Upper lobe of left lung (tissue), 4 donors: ENCODE results near the gene MDFI.

ENCODE experiments used
- POLR2A ChIP-seq, 4 donors: fragments of 450-650 bp; IDR thresholded peaks; one replicate each; pipeline ENCODE4 v1.5.1; 2016 to 2017; ENCODE audit warnings: antibody characterized with exemption in 4 of 4, mild to moderate bottlenecking in 2 of 4
- POLR2AphosphoS5 ChIP-seq, 2 donors: sonication (generic); formaldehyde crosslinking; IDR thresholded peaks; one replicate each; pipeline ENCODE4 v1.5.1; 2017; ENCODE audit warnings: antibody characterized with exemption in 2 of 2
- TF ChIP-seq, protein P1 (sequence below), 6 experiments: fragments of 450-650 bp in 4 of 6; fragments of 200-600 bp in 2 of 6; sonication (generic) in 2 of 6; IDR thresholded peaks; one replicate each; pipeline ENCODE4 v1.5.1; 2016 to 2019; ENCODE audit warnings: antibody characterized with exemption in 6 of 6

DNA sequence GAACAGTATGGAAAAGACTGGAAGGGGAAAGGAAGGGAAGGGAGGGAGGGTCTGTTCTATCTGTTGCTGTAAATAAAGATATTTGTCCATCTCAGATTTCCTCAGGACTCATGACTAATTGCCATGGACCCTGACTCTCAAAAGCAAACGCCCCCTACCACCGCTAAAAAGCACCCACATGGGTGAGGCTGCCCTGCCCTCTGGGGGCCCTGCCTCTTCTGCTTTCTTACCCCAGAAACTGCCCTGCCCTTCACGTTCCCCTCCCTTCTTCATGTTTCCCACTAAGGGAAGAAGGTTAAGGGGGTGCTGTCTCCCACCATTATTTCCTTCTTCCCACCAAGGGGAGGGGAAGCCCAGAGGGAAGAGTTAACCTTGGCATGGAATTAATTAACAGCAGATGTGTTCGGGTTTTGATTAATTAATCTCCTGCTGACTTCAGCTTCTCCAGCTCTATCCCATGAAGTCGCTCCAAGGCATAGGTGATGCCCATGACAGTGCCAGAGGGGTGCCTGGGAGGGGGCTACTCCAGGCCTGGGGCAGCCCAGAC is 16.0 kb downstream of the MDFI start:
- TF ChIP-seq, protein P1, sequence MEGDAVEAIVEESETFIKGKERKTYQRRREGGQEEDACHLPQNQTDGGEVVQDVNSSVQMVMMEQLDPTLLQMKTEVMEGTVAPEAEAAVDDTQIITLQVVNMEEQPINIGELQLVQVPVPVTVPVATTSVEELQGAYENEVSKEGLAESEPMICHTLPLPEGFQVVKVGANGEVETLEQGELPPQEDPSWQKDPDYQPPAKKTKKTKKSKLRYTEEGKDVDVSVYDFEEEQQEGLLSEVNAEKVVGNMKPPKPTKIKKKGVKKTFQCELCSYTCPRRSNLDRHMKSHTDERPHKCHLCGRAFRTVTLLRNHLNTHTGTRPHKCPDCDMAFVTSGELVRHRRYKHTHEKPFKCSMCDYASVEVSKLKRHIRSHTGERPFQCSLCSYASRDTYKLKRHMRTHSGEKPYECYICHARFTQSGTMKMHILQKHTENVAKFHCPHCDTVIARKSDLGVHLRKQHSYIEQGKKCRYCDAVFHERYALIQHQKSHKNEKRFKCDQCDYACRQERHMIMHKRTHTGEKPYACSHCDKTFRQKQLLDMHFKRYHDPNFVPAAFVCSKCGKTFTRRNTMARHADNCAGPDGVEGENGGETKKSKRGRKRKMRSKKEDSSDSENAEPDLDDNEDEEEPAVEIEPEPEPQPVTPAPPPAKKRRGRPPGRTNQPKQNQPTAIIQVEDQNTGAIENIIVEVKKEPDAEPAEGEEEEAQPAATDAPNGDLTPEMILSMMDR (IDR thresholded peaks at IDR 0.05), result no peak
- TF ChIP-seq POLR2A (IDR thresholded peaks at IDR 0.05) (no peak), POLR2AphosphoS5 (IDR thresholded peaks at IDR 0.05) (no peak)
